Natural killer cell (primary cell): ENCODE measurements around the gene TNFSF13B. TPM values are rescaled to one million over a fixed set of nuclear protein-coding genes. Genes with fewer than 3 reads are reported as not detected.

Source experiments
- ATAC-seq, 3 donors: fragments of 150-1000 bp in 2 of 3; fragments of 200-7000 bp in 1 of 3; cut with Tn5 transposase; 1 replicate in 1 of 3; 2 replicates in 2 of 3; pipeline ENCODE4 v1.10.0; 2021; ENCODE audit warnings: mild to moderate bottlenecking in 2 of 3, moderate library complexity in 2 of 3
- DNase-seq, 2 donors: peaks; one replicate each; pipeline versions ENCODE4 v3.0.0 to v3.0.0-alpha.2; 2013 to 2021; ENCODE audit warnings: mixed read lengths in 1 of 2
- H3K27ac ChIP-seq: one replicate; pipeline ENCODE4 v1.5.1; 2013; ENCODE audit warnings: mild to moderate bottlenecking, low read length
- H3K27me3 ChIP-seq: one replicate; pipeline ENCODE4 v1.6.1; 2013; ENCODE audit warnings: low read length; ENCODE audit not compliant: control insufficient read depth, insufficient read depth
- H3K36me3 ChIP-seq: one replicate; pipeline ENCODE4 v1.6.1; 2013; ENCODE audit warnings: low read length; ENCODE audit not compliant: control insufficient read depth, insufficient read depth
- H3K4me1 ChIP-seq: one replicate; pipeline ENCODE4 v1.6.1; 2013; ENCODE audit warnings: low read length; ENCODE audit not compliant: control insufficient read depth, insufficient read depth
- H3K4me3 ChIP-seq: one replicate; pipeline ENCODE4 v1.5.1; 2013; ENCODE audit warnings: low read length
- H3K9me3 ChIP-seq: one replicate; pipeline ENCODE4 v1.6.1; 2013; ENCODE audit warnings: low read length; ENCODE audit not compliant: control insufficient read depth, insufficient read depth
- H3K27ac Mint-ChIP-seq, 2 donors: one replicate each; pipeline ENCODE4 v1.8.0; 2022; ENCODE audit warnings: mild to moderate bottlenecking in 2 of 2, mixed read lengths in 2 of 2, moderate library complexity in 1 of 2
- H3K27me3 Mint-ChIP-seq, 2 donors: one replicate each; pipeline ENCODE4 v1.8.0; 2022; ENCODE audit warnings: low read depth in 2 of 2, mixed read lengths in 2 of 2
- H3K36me3 Mint-ChIP-seq: one replicate; pipeline ENCODE4 v1.8.0; 2022; ENCODE audit warnings: mixed read lengths
- H3K4me1 Mint-ChIP-seq, 2 donors: one replicate each; pipeline ENCODE4 v1.8.0; 2022; ENCODE audit warnings: mixed read lengths in 2 of 2
- H3K4me3 Mint-ChIP-seq: one replicate; pipeline ENCODE4 v1.8.0; 2022; ENCODE audit warnings: mild to moderate bottlenecking, moderate library complexity, mixed read lengths
- H3K9me3 Mint-ChIP-seq, 2 donors: one replicate each; pipeline ENCODE4 v1.8.0; 2022; ENCODE audit warnings: mixed read lengths in 2 of 2
- CTCF ChIP-seq: fragments of 200-600 bp; IDR thresholded peaks from one replicate; pipeline ENCODE4 v1.8.0; 2022; ENCODE audit warnings: antibody characterized with exemption
- WGBS: methylation state at CpG from one replicate; pipeline ENCODE4 v1.1.7; 2013; ENCODE audit warnings: missing lambda C conversion rate; ENCODE audit not compliant: insufficient coverage; 5-methylcytosine and 5-hydroxymethylcytosine counted together
- intact Hi-C: fragments of 100-400 bp; cut with micrococcal nuclease; formaldehyde crosslinking; loops from one replicate; pipeline ENCODE4 v1.14.2; 2022
- total RNA-seq, 4 donors: library from RNA; stranded (reverse); fragments of 120-200 nt in 1 of 4; gene quantifications; one replicate each; pipeline versions ENCODE4 v1.2.3 to v1.2.4, GENCODE V29; 2013 to 2022

TNFSF13B gene
- total RNA-seq, 3 donors from 2014 or later (not counting 1 experiment from before 2014, with no cell fraction given), result 4.0 to 9.5 (median 6.3) TPM

DNA sequence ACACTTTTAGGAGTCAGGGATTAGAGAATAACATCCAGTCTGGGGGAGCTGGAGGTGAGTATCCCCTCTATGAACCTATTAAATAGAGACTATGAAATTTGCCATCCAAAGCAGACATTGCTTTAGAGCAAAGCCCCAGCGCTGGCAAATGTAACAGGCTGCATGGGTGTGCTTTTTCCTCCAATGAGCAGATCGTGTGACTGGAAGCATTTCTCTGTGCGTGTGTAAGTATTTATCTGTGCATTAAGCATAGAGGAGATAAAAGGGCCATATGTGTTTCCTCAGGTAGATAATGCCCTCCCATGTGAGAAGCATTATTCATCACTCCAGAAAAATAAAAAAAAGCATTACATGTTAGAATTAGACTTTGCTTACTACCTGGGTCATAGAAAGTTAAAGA lies 924 bp downstream of the TNFSF13B start:
- peak overlapping the region; percentile 85 to 93 for H3K27ac Mint-ChIP-seq
- Histone ChIP-seq H3K27me3 (no peaks in the 10 kb centered on the region), H3K4me3 (peak overlapping the region; percentile 38), H3K27ac (peak overlapping the region; percentile 83), H3K4me1 (peaks cover 16% of the 10 kb centered on the region), H3K36me3 (no peaks in the 10 kb centered on the region), H3K9me3 (no peaks in the 10 kb centered on the region)
- no peaks in the 10 kb centered on the region for H3K9me3 Mint-ChIP-seq
- ATAC-seq (peak; percentile 6 to 24 (median 11)), DNase-seq (peak in 1 of 2 donors; percentile 23)
- peaks cover 33 to 36% of the 10 kb centered on the region in 2 donors for H3K4me1 Mint-ChIP-seq
- no peaks in the 10 kb centered on the region for H3K27me3 Mint-ChIP-seq
- peak overlapping the region; percentile 90 for H3K4me3 Mint-ChIP-seq
- WGBS, result 0% methylated on average over 3 of the region's 3 CpGs
- TF ChIP-seq CTCF, result no peak
- intact Hi-C loops, result no loop called here
- no peaks in the 10 kb centered on the region for H3K36me3 Mint-ChIP-seq

GRCh38 chr13:108272333-108272732 lies 2.8 kb downstream of the TNFSF13B start:
- intact Hi-C loops, result no loop called here

DNA sequence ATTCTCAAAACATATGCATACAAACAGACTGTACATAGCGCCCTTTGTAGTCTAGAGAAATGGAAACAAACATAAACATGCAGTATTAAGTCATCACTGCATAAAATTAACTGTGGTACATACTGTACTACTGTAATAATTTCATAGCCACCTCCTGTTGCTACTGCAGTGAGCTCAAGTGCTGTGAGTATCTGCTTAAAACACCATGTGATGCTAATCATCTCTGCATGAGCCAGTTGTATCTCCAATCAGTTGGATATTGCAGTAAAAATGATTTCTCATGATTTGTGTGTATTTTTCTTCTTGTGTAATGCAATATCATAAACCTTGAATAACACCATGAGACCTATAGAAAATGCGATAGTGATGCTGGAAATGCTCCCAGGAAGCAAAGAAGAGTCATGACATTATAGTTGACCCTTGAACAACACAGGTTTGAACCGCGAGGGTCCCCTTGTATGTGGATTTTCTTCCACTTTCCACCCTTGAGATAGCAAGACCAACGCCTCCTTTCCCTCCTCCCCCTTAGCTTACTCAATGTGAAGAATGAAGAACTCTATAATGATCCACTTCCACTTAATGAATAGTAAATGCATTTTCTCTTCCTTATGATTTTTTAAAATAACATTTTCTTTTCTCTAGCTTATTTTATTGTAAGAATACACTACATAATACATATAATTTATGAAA lies 4.1 kb downstream of the TNFSF13B start:
- H3K36me3 Mint-ChIP-seq, result no peaks in the 10 kb centered on the region
- Histone ChIP-seq H3K4me1 (peaks cover 16% of the 10 kb centered on the region), H3K9me3 (no peaks in the 10 kb centered on the region), H3K4me3 (no peak overlapping the region), H3K27me3 (no peaks in the 10 kb centered on the region), H3K27ac (no peak overlapping the region), H3K36me3 (no peaks in the 10 kb centered on the region)
- TF ChIP-seq CTCF, result no peak
- H3K4me1 Mint-ChIP-seq, result peaks cover 19 to 27% of the 10 kb centered on the region in 2 donors
- WGBS, result 94% methylated on average over 4 of the region's 5 CpGs
- H3K9me3 Mint-ChIP-seq, result no peaks in the 10 kb centered on the region
- no peak for DNase-seq
- no peak overlapping the region for H3K4me3 Mint-ChIP-seq
- intact Hi-C loops, result no loop called here
- no peaks in the 10 kb centered on the region for H3K27me3 Mint-ChIP-seq
- ATAC-seq, result no peak
- no peak overlapping the region for H3K27ac Mint-ChIP-seq

More at GRCh38 chr13:108272333-108272732, 2.8 kb downstream of the TNFSF13B start:
- Mint-ChIP-seq H3K4me1 (peaks cover 19 to 22% of the 10 kb centered on the region in 2 donors), H3K36me3 (no peaks in the 10 kb centered on the region), H3K4me3 (peak overlapping the region; percentile 18), H3K27ac (no peak overlapping the region), H3K9me3 (no peaks in the 10 kb centered on the region), H3K27me3 (no peaks in the 10 kb centered on the region)
- H3K36me3 ChIP-seq, result no peaks in the 10 kb centered on the region
- ATAC-seq (no peak), DNase-seq (no peak)
- H3K27ac ChIP-seq, result no peak overlapping the region
- no peak overlapping the region for H3K4me3 ChIP-seq
- H3K4me1 ChIP-seq, result peaks cover 16% of the 10 kb centered on the region
- no peak for TF ChIP-seq CTCF
- H3K9me3 ChIP-seq, result no peaks in the 10 kb centered on the region
- no peaks in the 10 kb centered on the region for H3K27me3 ChIP-seq

GRCh38 chr13:108274718-108275117 lies 5.2 kb downstream of the TNFSF13B start:
- Histone ChIP-seq H3K4me1 (peaks cover 8% of the 10 kb centered on the region), H3K27me3 (no peaks in the 10 kb centered on the region), H3K4me3 (no peak overlapping the region), H3K27ac (no peak overlapping the region), H3K36me3 (no peaks in the 10 kb centered on the region), H3K9me3 (no peaks in the 10 kb centered on the region)
- no peak for TF ChIP-seq CTCF
- Mint-ChIP-seq H3K9me3 (no peaks in the 10 kb centered on the region), H3K27me3 (no peaks in the 10 kb centered on the region), H3K4me1 (peaks cover 13 to 21% of the 10 kb centered on the region in 2 donors), H3K36me3 (no peaks in the 10 kb centered on the region), H3K4me3 (no peak overlapping the region), H3K27ac (no peak overlapping the region)
- ATAC-seq (no peak), DNase-seq (no peak)
- intact Hi-C loops, result no loop called here
